Adipose tissue (tissue), 3 donors: ENCODE results near the gene PTH. TPM values are rescaled to one million over a fixed set of nuclear protein-coding genes. Genes with fewer than 3 reads are reported as not detected.

Experiments used
- H3K27ac ChIP-seq: one replicate; pipeline ENCODE4 v1.5.1; 2013; ENCODE audit warnings: low read depth, low read length
- WGBS, 3 donors: extraction: QIAGEN DNeasy Blood & Tissue Kit; methylation state at CpG; one replicate each; pipeline ENCODE4 v1.1.7; 2013; 5-methylcytosine and 5-hydroxymethylcytosine counted together
- polyA plus RNA-seq, 3 donors: library from polyadenylated mRNA; stranded (reverse); fragments of 200-250 nt; gene quantifications; one replicate each; pipeline ENCODE4 v1.2.3, GENCODE V29; 2013
- donor health status: healthy with polysubstance abuse.
- donor health status: Bipolar disorder and iron deficiency.
- donor health status: healthy.

Gene PTH
- polyA plus RNA-seq, 3 donors, result not detected

- H3K27ac ChIP-seq, result peak overlapping the region; percentile 31
- 1 to 2% (median 2%) methylated on average over 18 of the region's 18 CpGs for WGBS, 3 donors
Observed at GRCh38 chr11:13462311-13462900, 33.4 kb downstream of the PTH start.

- no peak overlapping the region for H3K27ac ChIP-seq
- 82 to 91% (median 91%) methylated on average over 3 of the region's 3 CpGs for WGBS, 3 donors
Observed at GRCh38 chr11:13461291-13461690, 34.5 kb downstream of the PTH start.

DNA sequence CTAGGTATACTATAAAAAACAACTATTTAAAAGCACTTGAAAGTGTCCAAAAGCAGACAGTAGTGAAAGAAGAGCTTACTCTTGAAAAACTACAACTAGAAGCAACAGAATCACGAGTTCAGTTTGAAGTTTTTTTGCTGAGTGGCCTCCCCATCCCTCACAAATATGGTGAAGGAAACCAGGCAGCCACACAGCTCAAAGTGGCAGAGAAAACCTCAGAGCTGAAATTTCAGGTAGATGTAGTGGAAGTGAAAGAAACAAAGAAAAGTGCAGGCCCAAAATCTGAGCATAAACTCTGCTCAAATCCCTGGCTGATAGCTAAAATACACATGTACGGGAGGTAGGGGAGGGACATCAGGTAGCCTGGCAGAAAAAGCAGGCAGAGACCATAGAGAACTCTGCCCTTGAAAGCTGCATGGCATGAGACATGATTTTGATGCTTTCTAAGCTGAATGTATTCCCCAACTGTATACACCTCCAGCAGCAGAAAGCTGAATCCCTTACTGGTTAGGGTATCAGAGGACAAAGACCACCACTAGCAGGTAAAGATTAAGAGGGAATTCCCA is 44.9 kb downstream of the PTH start:
- 60 to 94% (median 90%) methylated on average over 2 of the region's 2 CpGs for WGBS, 3 donors
- no peak overlapping the region for H3K27ac ChIP-seq

GRCh38 chr11:13449522-13449921 is 46.3 kb downstream of the PTH start:
- WGBS, 3 donors, result 4 to 100% (median 54%) methylated on average over 1 of the region's 1 CpG

DNA sequence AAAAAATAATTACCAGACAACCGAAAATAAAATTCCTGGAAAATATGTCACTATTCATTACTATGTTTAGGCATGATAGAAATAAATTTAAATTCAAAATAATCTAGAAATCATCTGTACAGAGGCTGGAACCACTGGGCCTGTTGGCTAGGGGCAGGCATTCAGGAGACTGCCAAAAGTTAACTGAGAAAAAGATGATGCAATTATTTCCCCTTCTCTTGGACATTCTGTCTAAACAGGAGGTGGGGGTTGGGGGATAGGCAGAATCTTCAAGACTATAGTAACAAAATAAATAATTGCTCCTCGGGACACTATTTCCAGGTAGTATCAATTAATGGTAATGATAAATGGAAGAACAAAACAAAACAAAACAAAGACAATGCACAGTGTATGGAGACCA is 46.9 kb downstream of the PTH start:
- H3K27ac ChIP-seq, result no peak overlapping the region
- 25 to 76% (median 28%) methylated on average over 2 of the region's 2 CpGs for WGBS, 3 donors

More at GRCh38 chr11:13449522-13449921, 46.3 kb downstream of the PTH start:
- no peak overlapping the region for H3K27ac ChIP-seq

DNA sequence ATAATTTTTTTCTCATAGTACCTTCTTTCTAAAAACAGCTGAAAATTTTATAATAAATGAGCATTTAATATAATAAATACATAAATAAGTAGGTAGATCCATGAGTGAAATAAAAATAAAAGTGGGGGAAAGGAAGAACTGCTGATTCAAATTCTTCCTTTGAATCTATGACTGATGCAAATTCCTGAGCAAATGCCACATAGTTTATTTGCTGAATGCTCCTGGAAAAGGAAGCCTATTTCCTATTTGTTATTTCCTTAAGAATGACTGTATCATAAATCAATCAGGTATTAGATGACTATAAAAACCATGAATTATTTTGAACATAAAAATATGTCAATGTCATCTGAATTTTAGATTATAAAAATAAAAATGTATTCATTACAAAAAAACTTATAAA is 49.4 kb downstream of the PTH start:
- H3K27ac ChIP-seq, result no peak overlapping the region

DNA sequence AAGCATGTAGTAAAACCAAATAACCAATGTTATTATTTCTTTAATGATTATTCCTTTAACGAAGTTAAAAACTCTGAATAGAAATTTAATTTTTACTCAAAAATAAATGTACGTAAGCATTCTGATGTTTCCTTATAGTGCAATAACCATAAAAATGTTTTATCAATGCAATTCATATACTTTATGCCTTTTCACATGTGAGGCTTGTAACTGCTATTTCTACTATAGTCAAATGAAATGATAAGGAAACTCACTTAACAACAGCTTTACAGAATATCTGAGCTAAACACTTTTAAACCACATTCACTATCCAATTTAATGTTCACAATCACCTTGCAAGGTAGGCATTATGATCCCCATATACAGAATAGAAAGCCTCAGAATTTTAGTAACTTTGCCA is 50.2 kb downstream of the PTH start:
- H3K27ac ChIP-seq, result no peak overlapping the region
- 95 to 96% (median 95%) methylated on average over 2 of the region's 2 CpGs for WGBS, 3 donors

Other genes starting within 250 kb of the PTH start
- gene BMAL1, start 218.2 kb downstream of the PTH start, polyA plus RNA-seq, result 10 to 100 TPM in 2 of 3 donors, 1 to 10 TPM in 1; 9.7 to 26.0 (median 17.1) TPM
- 10 to 100 TPM in 2 of 3 donors, 1 to 10 TPM in 1; 7.5 to 14.3 (median 10.8) TPM for gene BTBD10, start 32.8 kb downstream of the PTH start, polyA plus RNA-seq
- gene FAR1, start 172.7 kb upstream of the PTH start, polyA plus RNA-seq, result 10 to 100 TPM in 2 of 3 donors, 1 to 10 TPM in 1; 7.5 to 16.0 (median 15.1) TPM